Spleen (tissue), 7 donors: ENCODE measurements around the gene CENPM.

ENCODE experiments used
- CTCF ChIP-seq, 11 experiments: fragments of 200-600 bp in 7 of 11; fragments of 450-650 bp in 4 of 11; sonication (generic) in 4 of 11; IDR thresholded peaks in 8 of 11; conservative IDR thresholded peaks in 3 of 11; 1 replicate in 7 of 11; 2 replicates in 4 of 11; pipeline versions ENCODE4 v1.4.0 to v1.8.0; 2016 to 2021; ENCODE audit warnings: antibody characterized with exemption in 11 of 11, inconsistent platforms in 4 of 11, mild to moderate bottlenecking in 1 of 11
- POLR2AphosphoS5 ChIP-seq, 3 donors: sonication (generic); formaldehyde crosslinking; IDR thresholded peaks; one replicate each; pipeline ENCODE4 v1.5.1; 2017; ENCODE audit warnings: antibody characterized with exemption in 3 of 3
- donor health status: DM: no; HTN: no; CAD: no; lungs with moderate emphysema.
- donor health status: DM: no; HTN: no; CAD: no.
- donor health status: DM: no; HTN: no; CAD: no.

- TF ChIP-seq CTCF (IDR thresholded peaks at IDR 0.05 in 8 of 11, conservative IDR thresholded peaks at IDR 0.05 in 3 of 11) (no peak), POLR2AphosphoS5 (IDR thresholded peaks at IDR 0.05) (no peak)
These were observed 32.3 kb downstream of the CENPM start for GRCh38 chr22:41914611-41915034.
